K562 (cell line): ENCODE results near the gene GRK4. TPM values are rescaled to one million over a fixed set of nuclear protein-coding genes. Genes with fewer than 3 reads are reported as not detected.
A peak's percentile ranks its signal among the peaks of the same experiment; 100 is the strongest.

Source experiments
- BHLHE40 ChIP-seq: IDR thresholded peaks from 2 replicates; pipeline ENCODE4 v1.6.1; 2011; ENCODE audit warnings: low read length, improper control_type of control experiment
- CCNT2 ChIP-seq: IDR thresholded peaks from 2 replicates; pipeline ENCODE4 v1.6.1; 2011; ENCODE audit warnings: borderline replicate concordance, low read depth, mild to moderate bottlenecking, moderate library complexity, mixed read lengths, low read length; ENCODE audit not compliant: insufficient read length; ENCODE audit errors: extremely low read depth
- CREM ChIP-seq: IDR thresholded peaks from 2 replicates; pipeline ENCODE4 v1.6.1; 2014; ENCODE audit warnings: antibody characterized with exemption, low read depth
- FOXJ2 ChIP-seq: fragments of 200-800 bp; sonication (Bioruptor generic); IDR thresholded peaks from 2 replicates; pipeline ENCODE4 v1.6.1; 2016; ENCODE audit warnings: missing genetic modification characterization, missing compliant biosample characterization
- FOXP1 ChIP-seq: sonication (generic); formaldehyde crosslinking; IDR thresholded peaks from 2 replicates; pipeline ENCODE4 v1.8.0; 2022; ENCODE audit warnings: mild to moderate bottlenecking, missing genetic modification reagents
- HMGN3 ChIP-seq: IDR thresholded peaks from 2 replicates; pipeline ENCODE4 v1.6.1; 2011; ENCODE audit warnings: borderline replicate concordance, low read depth, mild to moderate bottlenecking, mixed read lengths, low read length; ENCODE audit not compliant: insufficient read length; ENCODE audit errors: extremely low read depth
- PHF8 ChIP-seq: fragments of 200-600 bp; sonication (generic); IDR thresholded peaks from 2 replicates; pipeline ENCODE4 v1.6.1; 2012; ENCODE audit warnings: mixed run types, mild to moderate bottlenecking, inconsistent platforms, low read length, moderate library complexity, borderline replicate concordance
- POLR2G ChIP-seq: fragments of 200-400 bp; formaldehyde crosslinking; IDR thresholded peaks from 2 replicates; pipeline ENCODE4 v1.6.1; 2017; ENCODE audit warnings: low read depth, mild to moderate bottlenecking, antibody characterized with exemption, low read length, moderate library complexity
- RBFOX2 ChIP-seq: fragments of 200-400 bp; formaldehyde crosslinking; IDR thresholded peaks from 2 replicates; pipeline ENCODE4 v1.6.1; 2017; ENCODE audit warnings: low read depth, mild to moderate bottlenecking, low read length, moderate library complexity
- SMAD2 ChIP-seq: fragments of 150-350 bp; IDR thresholded peaks from 2 replicates; pipeline ENCODE4 v1.6.1; 2014; ENCODE audit warnings: low read depth, mild to moderate bottlenecking, low read length
- SP1 ChIP-seq: sonication (generic); formaldehyde crosslinking; IDR thresholded peaks from 2 replicates; pipeline ENCODE4 v1.8.1; 2022; ENCODE audit warnings: mild to moderate bottlenecking, missing genetic modification reagents
- SRF ChIP-seq, 2 experiments: fragments of 250-450, 450-650 bp in 1 of 2; sonication (Bioruptor Pico) in 1 of 2; sonication (generic) in 1 of 2; formaldehyde crosslinking; IDR thresholded peaks; 2 replicates each; pipeline versions ENCODE4 v1.5.0 to v1.5.1; 2020 to 2022; ENCODE audit warnings: mild to moderate bottlenecking in 1 of 2, missing genetic modification reagents in 1 of 2
- TAL1 ChIP-seq: fragments of 450-650 bp; IDR thresholded peaks from 2 replicates; pipeline ENCODE4 v1.6.1; 2016; ENCODE audit warnings: mild to moderate bottlenecking
- XRCC5 ChIP-seq: fragments of 200-400 bp; formaldehyde crosslinking; IDR thresholded peaks from 2 replicates; pipeline ENCODE4 v1.6.1; 2017; ENCODE audit warnings: low read depth, mild to moderate bottlenecking, low read length
- ZNF311 ChIP-seq: fragments of 250-450 bp; sonication (Bioruptor Pico); IDR thresholded peaks from 2 replicates; pipeline ENCODE4 v1.4.0; 2020; ENCODE audit warnings: mild to moderate bottlenecking, moderate library complexity
- polyA plus RNA-seq, 8 experiments: library from polyadenylated mRNA; depleted of rRNA in 4 of 8; stranded (reverse) in 5 of 8; unstranded in 3 of 8; fragments of >200 nt; fragmentation: Nextera tagmentation in 2 of 8; fragmentation: Illumina TruSeq in 1 of 8; extraction: Ambion mirVana in 2 of 8; extraction: Trizol in 1 of 8; gene quantifications; 2 replicates each; pipeline versions ENCODE4 v1.2.1 to v1.2.3, GENCODE V29; 2011 to 2014; ENCODE audit warnings: inconsistent platforms in 1 of 8, missing spikeins in 1 of 8
- total RNA-seq, 7 experiments: library from RNA; depleted of rRNA in 6 of 7; stranded (reverse); fragments of >200 nt in 6 of 7; fragmentation: Illumina TruSeq in 2 of 7; extraction: Trizol in 2 of 7; gene quantifications; 2 replicates each; pipeline versions ENCODE4 v1.2.1 to v1.2.3, GENCODE V29; 2011 to 2021; ENCODE audit warnings: low replicate concordance in 1 of 7
- TF ChIP-seq, protein P1 (sequence below): sonication (generic); formaldehyde crosslinking; IDR thresholded peaks from 2 replicates; pipeline ENCODE4 v1.8.0; 2022; ENCODE audit warnings: missing genetic modification reagents, mild to moderate bottlenecking, borderline replicate concordance
- TF ChIP-seq, protein P2 (sequence below), 3 experiments: fragments of 200-800 bp in 1 of 3; sonication (Bioruptor generic) in 1 of 3; sonication (generic) in 1 of 3; formaldehyde crosslinking in 1 of 3; IDR thresholded peaks; 2 replicates each; pipeline versions ENCODE4 v1.6.1 to v1.8.0; 2016 to 2022; ENCODE audit warnings: mild to moderate bottlenecking in 2 of 3, missing compliant biosample characterization in 2 of 3, missing genetic modification characterization in 2 of 3, missing genetic modification reagents in 1 of 3
- TF ChIP-seq, protein P3 (sequence below), 3 experiments: IDR thresholded peaks in 2 of 3; conservative IDR thresholded peaks in 1 of 3; 2 replicates each; pipeline ENCODE4 v1.5.1; 2011 to 2012; ENCODE audit warnings: low read length in 3 of 3, mild to moderate bottlenecking in 3 of 3, control low read depth in 2 of 3, improper control_type of control experiment in 1 of 3, inconsistent platforms in 1 of 3, low read depth in 1 of 3, mixed read lengths in 1 of 3, moderate library complexity in 1 of 3; ENCODE audit not compliant: insufficient read depth in 2 of 3
- TF ChIP-seq, protein P4 (sequence below): sonication (generic); IDR thresholded peaks from 2 replicates; pipeline ENCODE4 v1.6.1; 2016
- TF ChIP-seq, protein P5 (sequence below): sonication (generic); formaldehyde crosslinking; IDR thresholded peaks from 2 replicates; pipeline ENCODE4 v1.8.1; 2022; ENCODE audit warnings: missing genetic modification reagents

GRK4 gene
- total and polyA plus RNA-seq, 9 of the 15 experiments (the other 6 are each of a cell fraction or from before 2014, with no cell fraction given), result 1.1 to 4.8 (median 2.6) TPM

DNA sequence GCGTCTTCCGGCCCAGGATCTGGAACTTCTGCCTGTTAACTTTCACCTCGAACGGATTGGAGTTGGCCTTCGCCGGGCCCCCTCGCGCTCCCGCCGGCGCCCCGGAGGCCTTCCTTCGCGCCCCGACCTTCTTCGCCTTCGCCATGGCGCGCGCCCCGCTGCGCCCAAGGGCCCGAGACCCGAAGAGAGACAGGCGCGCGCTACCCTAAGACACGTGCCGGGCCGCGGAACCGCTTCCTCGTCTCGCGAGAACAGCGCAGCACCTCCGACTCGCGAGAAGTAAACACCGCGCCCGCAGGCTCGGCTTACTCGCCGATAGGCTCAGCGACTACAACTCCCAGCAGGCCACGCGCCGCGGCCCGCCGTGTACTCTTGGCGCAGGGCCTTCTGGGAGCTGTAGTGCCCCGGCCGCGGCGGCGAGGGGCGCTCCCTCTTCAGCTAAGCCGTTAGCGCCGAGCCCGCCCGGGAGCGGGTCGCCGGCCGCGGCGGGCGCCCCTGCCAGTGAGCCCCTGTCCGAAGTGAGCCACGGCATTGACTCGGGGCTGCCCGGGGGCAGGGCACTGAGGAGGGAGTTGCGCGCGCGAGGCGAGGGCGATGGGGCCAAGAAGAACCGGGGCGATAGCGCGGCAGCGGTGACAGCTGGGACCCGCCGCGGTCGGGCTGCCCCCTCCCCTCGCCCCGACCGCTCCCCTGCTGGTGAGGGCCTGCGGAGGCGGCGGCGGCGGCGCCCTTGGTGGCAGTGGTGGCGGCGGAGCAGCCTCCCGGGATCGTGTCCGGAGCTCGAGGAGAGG is at the start of gene GRK4, which contains the start of gene NOP14 (continued):
- TF ChIP-seq BHLHE40 (peak; percentile 99), CREM (peak; percentile 94), SP1 (peak; percentile 67; the same call in 1 of the 2 replicates), PHF8 (peak; percentile 85), SMAD2 (no peak), TAL1 (no peak), ZNF311 (CRISPR knock-in tag) (no peak), RBFOX2 (peak; percentile 98), HMGN3 (peak; percentile 62), FOXJ2 (tag) (peak; percentile 97), CCNT2 (peak; percentile 88), XRCC5 (no peak), SRF (CRISPR knock-in tag; IDR thresholded peaks at IDR 0.05) (0 out of 4 replicates have a peak, but pooled peaks of 1 of the 2 experiments have one; percentile 44), FOXP1 (CRISPR knock-in tag) (peak; percentile 97), POLR2G (peak; percentile 98)
- TF ChIP-seq, protein P1, sequence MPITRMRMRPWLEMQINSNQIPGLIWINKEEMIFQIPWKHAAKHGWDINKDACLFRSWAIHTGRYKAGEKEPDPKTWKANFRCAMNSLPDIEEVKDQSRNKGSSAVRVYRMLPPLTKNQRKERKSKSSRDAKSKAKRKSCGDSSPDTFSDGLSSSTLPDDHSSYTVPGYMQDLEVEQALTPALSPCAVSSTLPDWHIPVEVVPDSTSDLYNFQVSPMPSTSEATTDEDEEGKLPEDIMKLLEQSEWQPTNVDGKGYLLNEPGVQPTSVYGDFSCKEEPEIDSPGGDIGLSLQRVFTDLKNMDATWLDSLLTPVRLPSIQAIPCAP (CRISPR knock-in tag), result 0 out of 2 replicates have a peak, but pooled peaks have one; percentile 64
- TF ChIP-seq, protein P2, sequence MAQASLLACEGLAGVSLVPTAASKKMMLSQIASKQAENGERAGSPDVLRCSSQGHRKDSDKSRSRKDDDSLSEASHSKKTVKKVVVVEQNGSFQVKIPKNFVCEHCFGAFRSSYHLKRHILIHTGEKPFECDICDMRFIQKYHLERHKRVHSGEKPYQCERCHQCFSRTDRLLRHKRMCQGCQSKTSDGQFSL (CRISPR knock-in tag; IDR thresholded peaks at IDR 0.05), result no peak
- TF ChIP-seq, protein P2 (tag; IDR thresholded peaks at IDR 0.05), result no peak
- TF ChIP-seq, protein P3, sequence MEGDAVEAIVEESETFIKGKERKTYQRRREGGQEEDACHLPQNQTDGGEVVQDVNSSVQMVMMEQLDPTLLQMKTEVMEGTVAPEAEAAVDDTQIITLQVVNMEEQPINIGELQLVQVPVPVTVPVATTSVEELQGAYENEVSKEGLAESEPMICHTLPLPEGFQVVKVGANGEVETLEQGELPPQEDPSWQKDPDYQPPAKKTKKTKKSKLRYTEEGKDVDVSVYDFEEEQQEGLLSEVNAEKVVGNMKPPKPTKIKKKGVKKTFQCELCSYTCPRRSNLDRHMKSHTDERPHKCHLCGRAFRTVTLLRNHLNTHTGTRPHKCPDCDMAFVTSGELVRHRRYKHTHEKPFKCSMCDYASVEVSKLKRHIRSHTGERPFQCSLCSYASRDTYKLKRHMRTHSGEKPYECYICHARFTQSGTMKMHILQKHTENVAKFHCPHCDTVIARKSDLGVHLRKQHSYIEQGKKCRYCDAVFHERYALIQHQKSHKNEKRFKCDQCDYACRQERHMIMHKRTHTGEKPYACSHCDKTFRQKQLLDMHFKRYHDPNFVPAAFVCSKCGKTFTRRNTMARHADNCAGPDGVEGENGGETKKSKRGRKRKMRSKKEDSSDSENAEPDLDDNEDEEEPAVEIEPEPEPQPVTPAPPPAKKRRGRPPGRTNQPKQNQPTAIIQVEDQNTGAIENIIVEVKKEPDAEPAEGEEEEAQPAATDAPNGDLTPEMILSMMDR (IDR thresholded peaks at IDR 0.05 in 2 of 3, conservative IDR thresholded peaks at IDR 0.05 in 1 of 3; ENCODE audit: insufficient read depth in 2 of 3, low read depth in 1 of 3, low read length in 3 of 3), result peak; percentile 39 to 52 (median 40)
- TF ChIP-seq, protein P4, sequence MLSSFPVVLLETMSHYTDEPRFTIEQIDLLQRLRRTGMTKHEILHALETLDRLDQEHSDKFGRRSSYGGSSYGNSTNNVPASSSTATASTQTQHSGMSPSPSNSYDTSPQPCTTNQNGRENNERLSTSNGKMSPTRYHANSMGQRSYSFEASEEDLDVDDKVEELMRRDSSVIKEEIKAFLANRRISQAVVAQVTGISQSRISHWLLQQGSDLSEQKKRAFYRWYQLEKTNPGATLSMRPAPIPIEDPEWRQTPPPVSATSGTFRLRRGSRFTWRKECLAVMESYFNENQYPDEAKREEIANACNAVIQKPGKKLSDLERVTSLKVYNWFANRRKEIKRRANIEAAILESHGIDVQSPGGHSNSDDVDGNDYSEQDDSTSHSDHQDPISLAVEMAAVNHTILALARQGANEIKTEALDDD, result peak; percentile 62; the same call in 1 of the 2 replicates
- TF ChIP-seq, protein P5, sequence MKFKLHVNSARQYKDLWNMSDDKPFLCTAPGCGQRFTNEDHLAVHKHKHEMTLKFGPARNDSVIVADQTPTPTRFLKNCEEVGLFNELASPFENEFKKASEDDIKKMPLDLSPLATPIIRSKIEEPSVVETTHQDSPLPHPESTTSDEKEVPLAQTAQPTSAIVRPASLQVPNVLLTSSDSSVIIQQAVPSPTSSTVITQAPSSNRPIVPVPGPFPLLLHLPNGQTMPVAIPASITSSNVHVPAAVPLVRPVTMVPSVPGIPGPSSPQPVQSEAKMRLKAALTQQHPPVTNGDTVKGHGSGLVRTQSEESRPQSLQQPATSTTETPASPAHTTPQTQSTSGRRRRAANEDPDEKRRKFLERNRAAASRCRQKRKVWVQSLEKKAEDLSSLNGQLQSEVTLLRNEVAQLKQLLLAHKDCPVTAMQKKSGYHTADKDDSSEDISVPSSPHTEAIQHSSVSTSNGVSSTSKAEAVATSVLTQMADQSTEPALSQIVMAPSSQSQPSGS, result peak; percentile 7; the same call in 1 of the 2 replicates
